ENCODE results near the gene VWCE.
"Not testable (repeated sequence)": the region's sequence is repeated elsewhere in the genome, so short reads cannot be mapped to it uniquely, and the experiment has no call there.

- not testable (repeated sequence) for TF ChIP-seq EZH2phosphoT487 (IDR thresholded peaks at IDR 0.05; ENCODE audit: insufficient read depth, low read depth); EZH2 (IDR thresholded peaks at IDR 0.05; ENCODE audit: insufficient read depth, poor library complexity, severe bottlenecking)
Observed at GRCh38 chr11:61241526-61241925, 53.6 kb downstream of the VWCE start.

Data from GM23248 (cell line).